HL-60 (cell line): ENCODE data around the gene COL18A1.

Experiments used
- GABPA ChIP-seq: IDR thresholded peaks from 2 replicates; pipeline ENCODE4 v1.6.1; 2012; ENCODE audit warnings: low read depth
- REST ChIP-seq: IDR thresholded peaks from 2 replicates; pipeline ENCODE4 v1.6.1; 2012; ENCODE audit warnings: low read depth; ENCODE audit not compliant: insufficient replicate concordance

DNA sequence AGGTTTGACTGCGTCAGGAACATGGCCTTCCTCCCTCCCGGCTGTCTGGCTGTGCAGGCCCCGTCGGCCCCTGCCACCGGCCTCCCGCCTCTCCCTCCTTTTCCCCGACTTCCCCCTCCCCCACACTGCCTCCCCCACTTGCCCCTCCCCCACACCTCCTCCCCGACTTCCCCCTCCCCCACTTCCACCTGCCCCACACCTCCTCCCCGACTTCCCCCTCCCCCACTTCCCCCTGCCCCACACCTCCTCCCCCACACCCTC, 84.7 kb downstream of the COL18A1 start:
- TF ChIP-seq GABPA (no peak), REST (no peak)
